Measurements from ENCODE around the gene LPP.

The LPP gene

DNA sequence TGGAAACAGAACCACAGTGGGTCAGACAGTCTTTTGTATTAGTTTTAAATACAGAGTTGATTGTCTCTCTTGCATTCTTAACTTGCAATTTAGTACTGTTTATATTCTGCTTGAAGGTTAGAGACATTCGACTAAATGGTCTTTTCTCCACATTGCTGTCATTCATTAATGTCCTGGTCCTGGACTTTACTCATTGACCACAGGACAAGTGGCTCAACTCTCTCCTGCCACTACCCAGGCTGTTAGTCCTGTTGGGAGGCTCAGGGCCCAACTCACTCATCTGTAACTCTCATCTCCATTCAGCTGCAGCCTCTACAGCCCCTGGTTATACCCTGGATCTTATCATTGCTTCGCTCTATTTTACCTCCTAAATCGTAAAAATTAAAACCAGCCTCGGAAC, 427.4 kb downstream of the LPP start:
- no peak overlapping the region for H3K27ac ChIP-seq
- TF ChIP-seq ZFX (IDR thresholded peaks at IDR 0.05; ENCODE audit: borderline replicate concordance): no peak
- TF ChIP-seq, protein P1, sequence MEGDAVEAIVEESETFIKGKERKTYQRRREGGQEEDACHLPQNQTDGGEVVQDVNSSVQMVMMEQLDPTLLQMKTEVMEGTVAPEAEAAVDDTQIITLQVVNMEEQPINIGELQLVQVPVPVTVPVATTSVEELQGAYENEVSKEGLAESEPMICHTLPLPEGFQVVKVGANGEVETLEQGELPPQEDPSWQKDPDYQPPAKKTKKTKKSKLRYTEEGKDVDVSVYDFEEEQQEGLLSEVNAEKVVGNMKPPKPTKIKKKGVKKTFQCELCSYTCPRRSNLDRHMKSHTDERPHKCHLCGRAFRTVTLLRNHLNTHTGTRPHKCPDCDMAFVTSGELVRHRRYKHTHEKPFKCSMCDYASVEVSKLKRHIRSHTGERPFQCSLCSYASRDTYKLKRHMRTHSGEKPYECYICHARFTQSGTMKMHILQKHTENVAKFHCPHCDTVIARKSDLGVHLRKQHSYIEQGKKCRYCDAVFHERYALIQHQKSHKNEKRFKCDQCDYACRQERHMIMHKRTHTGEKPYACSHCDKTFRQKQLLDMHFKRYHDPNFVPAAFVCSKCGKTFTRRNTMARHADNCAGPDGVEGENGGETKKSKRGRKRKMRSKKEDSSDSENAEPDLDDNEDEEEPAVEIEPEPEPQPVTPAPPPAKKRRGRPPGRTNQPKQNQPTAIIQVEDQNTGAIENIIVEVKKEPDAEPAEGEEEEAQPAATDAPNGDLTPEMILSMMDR (IDR thresholded peaks at IDR 0.05): no peak

DNA sequence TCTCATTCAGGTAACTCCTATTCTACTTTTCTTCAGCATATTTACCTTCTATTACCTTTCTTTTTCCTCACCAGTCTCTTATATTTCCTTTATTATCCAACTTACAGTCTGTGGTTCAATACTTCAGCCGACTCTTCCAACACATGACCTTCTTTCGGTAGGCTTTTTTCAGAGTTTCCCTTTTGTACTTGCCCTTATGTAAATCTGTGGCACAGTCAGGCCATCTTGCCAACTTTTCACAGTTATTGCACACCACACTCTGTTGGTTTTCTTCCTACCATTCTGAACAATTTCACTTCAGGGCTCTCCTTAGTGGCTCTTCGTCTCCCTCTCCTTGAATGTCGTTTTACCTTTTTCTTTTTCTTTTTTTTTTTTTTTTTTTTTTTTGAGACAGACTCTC, 427.8 kb downstream of the LPP start:
- no peak for TF ChIP-seq ZFX (IDR thresholded peaks at IDR 0.05; ENCODE audit: borderline replicate concordance)
- TF ChIP-seq, protein P1 (IDR thresholded peaks at IDR 0.05): no peak
- no peak overlapping the region for H3K27ac ChIP-seq

DNA sequence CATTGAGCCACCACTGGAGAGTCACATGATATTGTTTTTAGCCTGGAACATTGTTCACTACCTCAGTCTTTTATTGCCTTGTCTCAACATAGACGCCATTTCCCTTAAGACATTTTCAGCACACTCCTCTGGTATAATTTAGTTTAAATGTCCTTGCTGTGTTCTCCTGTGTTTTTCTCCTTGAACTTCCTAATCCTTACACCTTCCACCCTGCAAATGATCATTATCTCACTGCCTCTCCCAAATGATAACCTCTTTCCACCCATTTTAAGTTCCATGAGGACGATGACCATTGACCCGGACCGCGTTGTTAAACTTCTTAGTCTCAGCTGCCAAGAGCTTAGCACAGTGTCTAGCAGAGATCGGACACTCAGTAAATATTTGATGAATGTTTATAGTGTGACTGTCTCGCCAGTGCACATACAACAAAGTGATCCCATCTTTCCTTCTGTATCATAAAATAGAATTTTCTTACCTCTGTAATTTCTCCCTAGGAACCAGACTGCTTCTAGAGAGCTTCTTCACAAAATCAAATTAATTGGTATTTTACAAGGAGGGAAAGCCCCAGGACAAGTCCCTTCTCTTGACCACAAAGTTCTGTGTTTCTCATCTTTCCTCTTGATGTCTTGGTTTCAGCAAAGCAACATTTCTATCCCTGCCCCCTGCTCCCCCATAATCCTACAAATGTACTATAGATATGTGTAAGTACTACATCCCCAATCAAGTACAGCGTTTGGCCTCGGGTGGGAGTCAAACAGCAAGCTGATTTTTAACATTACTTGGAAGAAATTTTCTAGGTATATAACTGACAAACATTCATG, 429.6 kb downstream of the LPP start:
- TF ChIP-seq, protein P1 (IDR thresholded peaks at IDR 0.05): no peak
- TF ChIP-seq ZFX (IDR thresholded peaks at IDR 0.05; ENCODE audit: borderline replicate concordance): no peak
- H3K27ac ChIP-seq: peak overlapping the region; percentile 38

DNA sequence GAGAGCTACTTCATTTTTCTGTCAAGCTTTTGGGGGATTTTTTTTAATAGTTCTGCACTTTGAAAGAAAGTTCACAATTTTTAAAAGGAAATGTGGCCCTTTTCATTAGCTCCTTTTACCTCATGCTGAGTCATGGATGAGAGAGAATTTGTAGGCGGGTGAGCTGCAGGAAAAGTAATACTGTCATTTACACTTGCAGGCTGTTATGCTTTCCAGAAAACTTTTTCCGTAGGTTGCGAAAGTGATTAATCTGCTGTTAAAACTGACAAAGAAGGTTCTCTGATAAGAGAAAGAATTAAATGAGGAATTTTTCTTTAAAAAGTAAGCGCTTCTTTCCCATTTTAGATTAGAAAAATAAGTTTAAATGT, 430.2 kb downstream of the LPP start:
- TF ChIP-seq, protein P1 (IDR thresholded peaks at IDR 0.05): no peak
- TF ChIP-seq ZFX (IDR thresholded peaks at IDR 0.05; ENCODE audit: borderline replicate concordance): no peak
- no peak overlapping the region for H3K27ac ChIP-seq

DNA sequence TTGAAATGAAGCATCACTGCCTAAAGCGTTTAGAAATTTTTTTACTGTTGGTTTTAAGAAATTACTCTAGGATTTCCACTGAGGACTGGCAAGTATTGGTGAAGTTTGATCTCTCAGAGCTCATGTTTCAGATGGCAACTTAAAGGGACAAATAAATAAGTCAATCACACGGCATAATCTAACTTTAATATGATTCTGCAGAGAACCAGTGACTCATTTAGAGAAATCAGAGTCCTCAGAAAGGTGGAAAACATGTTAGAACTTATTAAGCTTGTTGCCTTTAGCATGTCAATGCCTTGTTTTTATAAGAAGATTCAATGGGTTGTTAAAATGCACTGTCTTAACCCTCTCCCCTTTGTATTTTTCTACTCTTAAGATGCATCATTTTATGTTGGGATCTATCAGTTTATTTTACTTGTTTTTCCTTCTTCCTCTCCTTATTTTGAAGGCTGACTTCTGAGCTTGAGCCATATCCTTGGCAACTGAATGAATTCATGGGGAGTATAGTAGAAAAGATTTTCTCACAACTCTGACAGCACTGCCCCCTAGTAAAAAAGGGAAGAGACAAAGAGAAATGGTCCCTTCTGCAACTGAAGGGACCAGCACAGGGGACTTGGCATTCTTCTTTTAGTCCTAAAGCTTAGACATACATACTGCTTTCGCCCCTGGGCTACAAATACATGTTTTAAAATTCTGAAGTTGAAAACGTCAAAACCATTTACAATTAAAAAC, 431.2 kb downstream of the LPP start:
- TF ChIP-seq, protein P1 (IDR thresholded peaks at IDR 0.05): no peak
- no peak for TF ChIP-seq ZFX (IDR thresholded peaks at IDR 0.05; ENCODE audit: borderline replicate concordance)
- no peak overlapping the region for H3K27ac ChIP-seq

DNA sequence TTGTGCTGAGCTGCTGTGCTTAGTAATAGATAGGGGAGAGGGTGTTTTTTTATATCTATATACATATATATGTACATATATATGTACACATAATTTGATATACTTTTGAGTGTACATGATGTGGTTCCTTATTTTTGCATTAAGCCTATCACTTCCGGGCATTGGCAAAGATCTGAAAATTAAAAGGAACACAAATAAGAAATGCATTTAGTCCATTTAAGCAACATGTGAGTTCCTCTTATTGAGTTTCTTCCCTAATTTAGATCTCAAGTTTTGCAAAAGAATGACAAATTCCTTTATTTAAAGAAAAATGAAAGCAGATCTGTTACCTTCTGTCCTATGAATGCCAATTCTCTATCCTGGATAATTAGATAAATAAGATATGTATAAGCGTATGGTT, 435.1 kb downstream of the LPP start:
- H3K27ac ChIP-seq: no peak overlapping the region
- TF ChIP-seq, protein P1 (IDR thresholded peaks at IDR 0.05): no peak
- TF ChIP-seq ZFX (IDR thresholded peaks at IDR 0.05; ENCODE audit: borderline replicate concordance): no peak

DNA sequence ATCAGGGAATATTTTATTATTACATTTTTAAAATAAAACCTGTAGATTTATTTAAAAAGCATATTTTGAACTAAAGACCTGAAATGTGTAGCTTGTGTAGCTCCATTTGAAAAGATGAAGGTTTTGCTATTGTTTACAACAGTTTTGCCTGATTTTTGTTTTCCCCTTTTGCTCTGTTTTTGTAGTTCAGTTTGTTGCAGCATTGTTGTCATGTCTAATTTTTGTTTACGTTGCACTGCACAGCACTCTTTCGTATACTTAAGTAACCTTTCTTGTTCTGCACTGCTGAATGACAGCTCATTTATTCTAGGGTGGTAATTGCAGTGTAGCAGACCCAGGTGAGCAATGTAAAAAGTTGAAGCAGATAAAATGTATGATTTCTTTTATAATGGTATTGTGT, 435.8 kb downstream of the LPP start:
- no peak for TF ChIP-seq ZFX (IDR thresholded peaks at IDR 0.05; ENCODE audit: borderline replicate concordance)
- TF ChIP-seq, protein P1 (IDR thresholded peaks at IDR 0.05): no peak
- no peak overlapping the region for H3K27ac ChIP-seq

Data from 22Rv1 (cell line).